ENCODE measurements around the gene TCF23.
"Not testable (repeated sequence)": the region's sequence is repeated elsewhere in the genome, so short reads cannot be mapped to it uniquely, and the experiment has no call there.

The TCF23 gene

DNA sequence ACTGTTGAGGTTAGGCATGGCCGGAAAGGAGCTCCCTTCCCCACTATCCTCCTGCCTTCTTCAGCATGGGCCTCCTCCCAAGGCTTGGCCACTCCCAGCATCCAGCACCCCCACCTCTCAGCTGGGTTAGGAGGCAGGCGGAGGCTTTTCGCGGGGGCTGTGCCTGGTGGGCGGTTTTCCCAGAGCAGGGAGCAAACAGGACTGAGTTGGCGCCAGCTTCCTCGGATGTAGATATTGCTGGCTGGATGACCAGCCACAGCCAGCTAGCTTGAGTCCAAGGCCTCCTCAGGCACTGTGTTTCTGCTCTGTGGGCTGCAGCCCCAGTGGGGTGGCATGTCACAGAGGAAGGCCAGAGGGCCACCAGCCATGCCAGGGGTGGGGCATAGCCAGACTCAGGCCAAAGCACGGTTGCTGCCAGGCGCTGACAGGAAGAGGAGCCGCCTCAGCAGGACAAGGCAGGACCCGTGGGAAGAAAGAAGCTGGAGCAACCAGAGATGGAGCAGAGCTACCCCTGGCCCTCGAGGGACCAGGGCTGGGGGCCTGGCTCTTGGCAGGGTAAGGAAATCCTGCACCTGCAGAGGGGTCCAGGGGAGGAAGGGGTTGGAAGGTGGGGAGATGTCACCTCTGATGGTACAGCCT lies at the start of gene TCF23:
TCF23 (plus strand) TSS at position 204 of the 639 bp plus-strand sequence; CDS start at position 334, 130 bp downstream.
- no peak for DNase-seq (ENCODE audit: low spot score)

GRCh38 chr2:27099334-27099955 lies 49.4 kb upstream of the TCF23 start:
- no peak for DNase-seq (ENCODE audit: low spot score)

- no peak for DNase-seq (ENCODE audit: low spot score)
These were observed 48.8 kb upstream of the TCF23 start for GRCh38 chr2:27100036-27100435.

- DNase-seq (ENCODE audit: low spot score) = no peak
These were observed 46.5 kb upstream of the TCF23 start for GRCh38 chr2:27102329-27102728.

DNA sequence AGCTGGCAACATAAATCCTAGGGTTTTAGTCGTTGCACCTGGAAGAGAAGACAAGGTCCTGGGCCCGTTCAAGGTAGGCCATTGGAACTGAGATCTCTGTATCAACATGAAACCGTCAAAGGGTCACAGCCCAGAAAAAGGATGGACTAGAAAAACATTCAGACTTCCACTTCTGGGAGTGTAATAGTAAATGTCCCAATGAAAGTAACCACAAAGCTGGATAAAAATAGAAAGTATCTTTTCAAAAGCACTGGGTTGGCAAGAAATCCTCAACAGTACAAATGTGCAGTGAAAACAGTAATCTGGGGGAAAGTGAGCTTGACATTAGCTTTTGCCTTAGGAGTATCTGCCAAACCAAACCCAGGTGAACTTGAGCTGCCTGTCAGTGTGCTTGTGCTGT lies 42.8 kb upstream of the TCF23 start:
- DNase-seq (ENCODE audit: low spot score) = no peak

DNA sequence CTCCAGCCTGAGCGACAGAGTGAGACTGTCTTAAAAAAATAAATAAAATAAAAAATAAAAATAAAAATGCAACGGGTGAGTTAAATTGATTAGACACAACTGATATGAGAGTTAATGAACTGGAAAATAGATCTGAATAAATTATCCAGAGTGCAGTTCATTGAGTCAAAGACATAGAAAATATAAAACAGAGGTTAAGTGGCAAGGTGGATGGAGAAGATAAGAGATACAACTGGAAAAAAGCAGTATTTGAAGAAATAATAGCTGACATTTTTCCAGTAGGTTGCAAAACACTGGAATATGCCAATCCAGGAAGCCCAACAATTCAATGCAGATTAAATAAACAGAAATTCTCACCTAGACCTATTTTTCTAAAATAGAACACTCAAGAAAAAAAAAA lies 40.6 kb upstream of the TCF23 start:
- no peak for DNase-seq (ENCODE audit: low spot score)

- no peak for DNase-seq (ENCODE audit: low spot score)
These were observed 39.7 kb upstream of the TCF23 start for GRCh38 chr2:27109083-27109482.

GRCh38 chr2:27110603-27111352 lies 38.0 kb upstream of the TCF23 start:
- not testable (repeated sequence) for DNase-seq (ENCODE audit: low spot score)

DNA sequence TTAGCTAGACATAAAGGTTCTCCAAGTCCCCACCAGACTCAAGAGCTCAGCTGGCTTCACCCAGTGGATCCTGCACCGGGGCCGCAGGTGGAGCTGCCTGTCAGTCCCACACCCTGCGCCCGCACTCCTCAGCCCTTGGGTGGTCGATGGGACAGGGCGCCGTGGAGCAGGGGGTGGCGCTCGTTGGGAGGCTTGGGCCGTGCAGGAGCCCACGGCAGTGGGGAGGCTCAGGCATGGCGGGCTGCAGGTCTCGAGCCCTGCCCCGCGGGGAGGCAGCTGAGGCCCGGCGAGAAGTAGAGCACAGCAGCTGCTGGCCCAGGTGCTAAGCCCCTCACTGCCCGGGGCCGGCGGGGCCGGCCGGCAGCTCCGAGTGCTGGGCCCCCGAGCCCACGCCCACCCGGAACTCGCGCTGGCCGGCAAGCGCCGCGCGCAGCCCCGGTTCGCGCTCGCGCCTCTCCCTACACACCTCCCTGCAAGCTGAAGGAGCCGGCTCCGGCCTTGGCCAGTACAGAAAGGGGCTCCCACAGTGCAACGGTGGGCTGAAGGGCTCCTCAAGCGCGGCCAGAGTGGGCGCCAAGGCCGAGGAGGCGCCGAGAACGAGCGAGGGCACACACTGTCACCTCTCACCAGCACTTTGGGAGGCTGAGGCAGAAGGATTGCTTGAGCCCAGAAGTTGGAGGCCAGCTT lies 37.3 kb upstream of the TCF23 start:
- DNase-seq (ENCODE audit: low spot score) = not testable (repeated sequence)

GRCh38 chr2:27115519-27115918 lies 33.3 kb upstream of the TCF23 start:
- no peak for DNase-seq (ENCODE audit: low spot score)

- no peak for DNase-seq (ENCODE audit: low spot score)
These were observed 30.7 kb upstream of the TCF23 start for GRCh38 chr2:27117995-27118524.

DNA sequence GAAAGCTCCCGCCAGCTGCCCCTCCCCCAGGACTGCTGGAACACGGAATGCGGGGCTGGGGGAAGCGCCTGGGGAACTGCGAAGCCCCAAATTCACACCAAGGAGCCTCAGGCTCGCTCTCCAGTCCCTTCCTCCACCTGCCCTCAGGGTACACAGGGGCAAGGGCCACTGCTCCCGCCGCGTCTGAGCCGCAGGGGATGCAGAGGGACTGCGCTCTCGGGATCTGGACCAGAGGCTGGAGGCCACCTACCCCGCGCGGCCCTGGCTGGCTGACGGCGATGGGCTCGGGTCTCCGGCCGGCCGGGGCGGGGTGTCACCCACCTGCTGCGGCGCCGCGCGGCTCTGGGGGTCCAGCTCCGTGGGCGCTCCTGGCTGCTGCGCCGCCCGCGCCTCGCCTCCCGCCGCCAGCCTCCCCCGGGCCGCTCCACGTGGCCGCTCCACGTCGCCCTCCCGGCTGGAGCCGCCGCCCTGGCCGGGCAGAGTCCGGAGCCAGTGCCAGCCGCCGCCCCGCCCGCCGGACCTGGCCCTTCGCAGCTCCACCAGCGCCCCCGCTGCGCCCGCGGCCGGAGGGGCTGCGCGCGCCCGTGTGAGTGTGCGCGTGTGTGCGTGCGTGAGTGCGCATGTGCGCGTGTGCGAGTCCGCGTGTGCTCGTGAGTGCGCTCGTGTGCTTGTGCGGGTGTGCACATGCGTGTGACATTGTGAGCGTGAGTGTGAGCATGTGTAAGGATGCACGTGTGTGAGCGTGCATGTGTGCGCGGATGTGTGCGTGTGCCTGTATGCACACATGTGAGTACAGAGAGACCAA lies 30.1 kb upstream of the TCF23 start, which contains the start of gene CGREF1:
CGREF1 (minus strand) TSS at position 604 of the 805 bp plus-strand sequence. CDS start 14,762 bp downstream, outside the sequence.
- DNase-seq (ENCODE audit: low spot score) = no peak

GRCh38 chr2:27119330-27119670 lies 29.5 kb upstream of the TCF23 start:
- not testable (repeated sequence) for DNase-seq (ENCODE audit: low spot score)

DNA sequence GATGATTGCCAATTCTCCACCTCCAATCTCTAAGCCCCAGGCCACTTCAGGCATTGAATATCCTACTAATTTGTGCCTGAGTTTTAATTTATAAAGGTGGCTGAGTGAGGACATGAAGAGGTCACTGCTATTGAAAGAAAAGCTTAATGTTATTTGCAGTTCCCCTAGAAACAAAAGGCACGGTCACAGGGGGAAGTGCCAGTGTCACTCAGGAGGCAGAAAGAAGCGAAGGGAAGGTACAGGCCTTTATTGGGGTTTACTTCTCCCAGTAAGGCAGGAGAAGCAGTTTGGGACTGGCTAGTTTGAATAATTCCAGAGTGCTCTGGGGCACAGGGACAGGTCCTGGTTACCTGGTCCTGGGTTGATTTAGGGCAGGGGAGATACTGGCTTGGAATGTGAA lies 26.9 kb upstream of the TCF23 start:
- DNase-seq (ENCODE audit: low spot score) = no peak

- DNase-seq (ENCODE audit: low spot score) = no peak
These were observed 26.0 kb upstream of the TCF23 start for GRCh38 chr2:27122791-27123190.

DNA sequence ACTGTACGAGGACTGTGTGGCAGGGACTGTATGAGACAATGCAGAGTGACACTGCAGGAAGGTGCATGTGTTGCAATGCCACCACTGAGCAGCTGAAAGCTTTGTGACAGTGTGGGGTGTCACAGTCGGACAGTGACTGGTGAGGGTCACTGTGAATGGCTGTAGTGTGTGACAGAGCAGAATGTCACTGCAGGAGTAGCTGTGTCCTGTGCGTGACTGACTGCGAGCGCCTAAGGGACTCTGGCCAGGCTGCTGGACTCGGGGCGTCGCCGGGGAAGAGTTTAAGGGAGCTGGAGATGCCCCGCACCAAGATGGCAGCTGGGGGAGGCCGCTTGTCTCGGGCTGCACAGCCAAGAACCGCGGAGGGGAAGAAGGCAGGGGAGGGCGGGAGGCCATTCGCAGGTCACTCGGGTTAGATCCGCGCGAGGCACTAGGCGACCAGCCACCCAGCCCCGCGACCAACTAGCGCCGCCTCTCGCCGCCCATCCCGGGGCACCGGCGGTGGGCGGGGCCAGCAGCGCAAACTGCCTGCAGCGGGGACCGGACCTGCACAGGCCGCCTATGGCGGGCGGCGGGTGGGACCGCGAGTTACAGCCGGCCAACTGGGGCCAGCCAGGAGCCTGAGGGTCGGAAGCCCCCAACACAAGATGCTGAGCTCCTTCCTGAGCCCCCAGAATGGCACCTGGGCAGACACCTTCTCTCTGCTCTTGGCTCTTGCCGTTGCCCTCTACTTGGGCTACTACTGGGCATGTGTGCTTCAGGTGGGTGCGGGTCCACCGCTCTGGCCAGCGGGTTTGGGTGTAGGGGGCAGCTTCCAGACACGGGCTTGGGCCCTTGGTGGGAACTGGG lies 25.3 kb upstream of the TCF23 start, which contains the start of gene ABHD1:
ABHD1 (plus strand) TSS at position 514 of the 849 bp plus-strand sequence; CDS start at position 648, 134 bp downstream.
- peak; percentile 31 for DNase-seq (ENCODE audit: low spot score)

- no peak for DNase-seq (ENCODE audit: low spot score)
These were observed 23.7 kb upstream of the TCF23 start for GRCh38 chr2:27125104-27125503.

DNA sequence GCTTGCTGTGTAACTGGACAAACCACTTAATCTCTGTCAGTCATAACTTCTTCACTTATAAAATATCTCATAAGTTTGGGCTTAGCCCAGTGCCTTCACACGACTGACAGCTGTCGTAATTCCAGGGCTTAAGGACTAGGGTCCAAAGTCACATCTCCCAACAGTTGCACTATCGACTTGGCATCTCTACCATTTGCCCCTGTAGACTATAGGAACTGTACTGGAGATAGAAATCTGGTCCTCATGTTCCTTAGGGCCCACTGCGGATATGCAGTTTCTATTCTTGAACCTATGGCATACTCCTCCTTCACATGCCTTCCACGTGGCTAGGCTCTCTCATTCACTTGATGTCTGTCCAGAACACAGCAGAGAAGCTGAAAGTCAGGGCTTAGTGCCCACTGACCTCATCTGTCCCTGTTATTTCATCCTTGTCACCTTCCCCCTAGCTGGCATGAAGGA lies 22.5 kb upstream of the TCF23 start:
- no peak for DNase-seq (ENCODE audit: low spot score)

DNA sequence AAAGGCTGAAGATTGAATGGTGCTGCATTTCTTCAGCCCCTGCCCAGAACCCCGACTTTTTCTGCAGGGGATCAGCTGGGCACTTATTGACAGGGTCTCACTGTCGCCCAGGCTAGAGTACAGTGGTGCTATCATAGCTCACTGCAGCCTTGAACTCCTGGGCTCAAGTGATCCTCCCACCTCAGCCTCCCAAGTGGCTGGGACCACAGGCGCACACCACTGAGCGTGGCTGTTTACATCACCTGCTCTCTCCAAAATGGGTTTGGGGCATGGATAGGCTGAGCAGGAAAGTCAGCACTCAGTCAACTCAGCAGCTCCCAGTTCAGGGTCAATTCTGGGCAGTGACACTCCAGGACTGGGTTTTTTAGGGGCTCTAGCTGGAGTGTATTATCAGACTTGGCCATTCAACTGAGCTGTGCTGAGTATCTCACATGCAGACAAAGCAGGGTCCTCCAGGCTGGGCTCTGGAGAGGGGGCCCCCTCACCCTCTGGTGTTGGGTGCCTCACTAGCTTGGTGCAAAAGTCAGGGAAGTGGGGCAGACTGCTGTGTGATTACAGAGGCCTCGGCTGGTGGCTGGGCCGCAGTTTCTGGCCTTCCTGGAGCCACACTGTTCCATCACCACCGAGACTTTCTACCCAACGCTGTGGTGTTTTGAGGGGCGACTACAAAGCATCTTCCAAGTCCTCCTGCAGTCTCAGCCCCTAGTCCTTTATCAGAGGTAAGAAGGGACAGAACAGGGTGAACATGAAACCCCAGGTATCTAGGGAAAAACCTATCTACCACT lies 20.7 kb upstream of the TCF23 start:
- no peak for DNase-seq (ENCODE audit: low spot score)
